ENCODE results near the gene NTM. TPM values are rescaled to one million over a fixed set of nuclear protein-coding genes. Genes with fewer than 3 reads are reported as not detected.

NTM gene
- total RNA-seq, 1 donor from 2014 or later: 82.7 TPM

DNA sequence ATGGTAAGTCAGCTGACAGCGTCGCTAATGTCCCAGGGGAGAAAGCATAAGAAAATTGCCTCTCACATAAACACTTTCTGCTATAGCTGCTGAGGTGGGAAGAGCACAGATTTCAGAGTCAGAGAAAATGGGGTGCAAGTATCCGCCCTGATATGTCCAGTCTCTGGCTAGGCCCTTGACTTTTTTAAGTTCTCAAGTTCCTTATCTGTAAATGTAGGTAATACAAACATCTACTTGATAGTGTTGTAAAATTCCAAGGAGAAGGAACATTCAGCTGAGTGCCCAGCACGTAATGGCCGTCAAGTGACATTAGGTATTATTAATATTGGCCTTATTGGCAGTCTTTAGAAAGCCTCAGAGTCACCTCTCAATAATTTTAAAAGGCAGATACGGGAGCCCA, 143.6 kb downstream of the NTM start:
- no peak for DNase-seq (ENCODE audit: extremely low spot score, unreplicated experiment)
- H3K4me1 Mint-ChIP-seq (ENCODE audit: unreplicated experiment): no peaks in the 10 kb centered on the region
- no peak overlapping the region for H3K4me3 Mint-ChIP-seq (ENCODE audit: unreplicated experiment)
- no peak overlapping the region for H3K27ac Mint-ChIP-seq (ENCODE audit: unreplicated experiment)
- H3K9me3 Mint-ChIP-seq (ENCODE audit: unreplicated experiment): no peaks in the 10 kb centered on the region
- H3K27me3 Mint-ChIP-seq (ENCODE audit: unreplicated experiment): peaks cover 4% of the 10 kb centered on the region
- TF ChIP-seq, protein P1, sequence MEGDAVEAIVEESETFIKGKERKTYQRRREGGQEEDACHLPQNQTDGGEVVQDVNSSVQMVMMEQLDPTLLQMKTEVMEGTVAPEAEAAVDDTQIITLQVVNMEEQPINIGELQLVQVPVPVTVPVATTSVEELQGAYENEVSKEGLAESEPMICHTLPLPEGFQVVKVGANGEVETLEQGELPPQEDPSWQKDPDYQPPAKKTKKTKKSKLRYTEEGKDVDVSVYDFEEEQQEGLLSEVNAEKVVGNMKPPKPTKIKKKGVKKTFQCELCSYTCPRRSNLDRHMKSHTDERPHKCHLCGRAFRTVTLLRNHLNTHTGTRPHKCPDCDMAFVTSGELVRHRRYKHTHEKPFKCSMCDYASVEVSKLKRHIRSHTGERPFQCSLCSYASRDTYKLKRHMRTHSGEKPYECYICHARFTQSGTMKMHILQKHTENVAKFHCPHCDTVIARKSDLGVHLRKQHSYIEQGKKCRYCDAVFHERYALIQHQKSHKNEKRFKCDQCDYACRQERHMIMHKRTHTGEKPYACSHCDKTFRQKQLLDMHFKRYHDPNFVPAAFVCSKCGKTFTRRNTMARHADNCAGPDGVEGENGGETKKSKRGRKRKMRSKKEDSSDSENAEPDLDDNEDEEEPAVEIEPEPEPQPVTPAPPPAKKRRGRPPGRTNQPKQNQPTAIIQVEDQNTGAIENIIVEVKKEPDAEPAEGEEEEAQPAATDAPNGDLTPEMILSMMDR (IDR thresholded peaks at IDR 0.05): no peak
- H3K36me3 Mint-ChIP-seq (ENCODE audit: unreplicated experiment): no peaks in the 10 kb centered on the region

- TF ChIP-seq, protein P1 (IDR thresholded peaks at IDR 0.05): no peak
- DNase-seq (ENCODE audit: extremely low spot score, unreplicated experiment): no peak
- Mint-ChIP-seq H3K36me3 (ENCODE audit: unreplicated experiment) (no peaks in the 10 kb centered on the region), H3K9me3 (ENCODE audit: unreplicated experiment) (no peaks in the 10 kb centered on the region), H3K27me3 (ENCODE audit: unreplicated experiment) (no peaks in the 10 kb centered on the region), H3K27ac (ENCODE audit: unreplicated experiment) (no peak overlapping the region), H3K4me1 (ENCODE audit: unreplicated experiment) (no peaks in the 10 kb centered on the region), H3K4me3 (ENCODE audit: unreplicated experiment) (no peak overlapping the region)
Observed at GRCh38 chr11:131518305-131518838, 148.0 kb downstream of the NTM start.

DNA sequence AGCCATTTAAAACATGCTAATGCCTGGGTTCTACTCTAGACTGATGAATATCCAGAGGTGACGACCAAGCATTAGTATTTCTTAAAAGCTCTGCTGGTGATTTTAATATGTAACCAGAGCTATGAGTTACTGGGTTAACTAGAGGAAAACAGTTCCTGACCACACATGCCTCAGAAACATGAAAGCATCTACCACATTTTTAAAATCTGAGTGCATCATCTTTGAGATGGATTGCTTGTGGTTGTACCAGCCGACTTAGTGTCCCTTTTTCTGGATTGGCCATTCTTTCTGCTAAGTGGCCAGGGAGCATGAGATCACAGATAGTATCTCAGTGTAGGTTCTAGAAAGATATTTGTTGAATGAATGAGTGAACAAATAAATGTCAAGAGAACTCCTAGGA, 152.4 kb downstream of the NTM start:
- Mint-ChIP-seq H3K4me3 (ENCODE audit: unreplicated experiment) (no peak overlapping the region), H3K36me3 (ENCODE audit: unreplicated experiment) (no peaks in the 10 kb centered on the region), H3K27me3 (ENCODE audit: unreplicated experiment) (no peaks in the 10 kb centered on the region), H3K27ac (ENCODE audit: unreplicated experiment) (no peak overlapping the region), H3K4me1 (ENCODE audit: unreplicated experiment) (no peaks in the 10 kb centered on the region), H3K9me3 (ENCODE audit: unreplicated experiment) (no peaks in the 10 kb centered on the region)
- no peak for DNase-seq (ENCODE audit: extremely low spot score, unreplicated experiment)
- TF ChIP-seq, protein P1 (IDR thresholded peaks at IDR 0.05): no peak

- H3K27me3 Mint-ChIP-seq (ENCODE audit: unreplicated experiment): peaks cover 15% of the 10 kb centered on the region
- no peaks in the 10 kb centered on the region for H3K36me3 Mint-ChIP-seq (ENCODE audit: unreplicated experiment)
- no peak overlapping the region for H3K4me3 Mint-ChIP-seq (ENCODE audit: unreplicated experiment)
- H3K9me3 Mint-ChIP-seq (ENCODE audit: unreplicated experiment): no peaks in the 10 kb centered on the region
- no peak for DNase-seq (ENCODE audit: extremely low spot score, unreplicated experiment)
- H3K4me1 Mint-ChIP-seq (ENCODE audit: unreplicated experiment): no peaks in the 10 kb centered on the region
- TF ChIP-seq, protein P1 (IDR thresholded peaks at IDR 0.05): no peak
- no peak overlapping the region for H3K27ac Mint-ChIP-seq (ENCODE audit: unreplicated experiment)
Observed at GRCh38 chr11:131530407-131530806, 160.0 kb downstream of the NTM start.

GRCh38 chr11:131533149-131533548, 162.7 kb downstream of the NTM start:
- no peak overlapping the region for H3K27ac Mint-ChIP-seq (ENCODE audit: unreplicated experiment)
- H3K4me3 Mint-ChIP-seq (ENCODE audit: unreplicated experiment): no peak overlapping the region
- H3K9me3 Mint-ChIP-seq (ENCODE audit: unreplicated experiment): no peaks in the 10 kb centered on the region
- TF ChIP-seq, protein P1 (IDR thresholded peaks at IDR 0.05): no peak
- DNase-seq (ENCODE audit: extremely low spot score, unreplicated experiment): no peak
- H3K36me3 Mint-ChIP-seq (ENCODE audit: unreplicated experiment): no peaks in the 10 kb centered on the region
- peaks cover 20% of the 10 kb centered on the region for H3K27me3 Mint-ChIP-seq (ENCODE audit: unreplicated experiment)
- H3K4me1 Mint-ChIP-seq (ENCODE audit: unreplicated experiment): no peaks in the 10 kb centered on the region

Measured in osteocyte (in vitro differentiated cells).